Skeletal muscle cell (primary cell): ENCODE data around the gene SLC25A26.

Experiments
- DNase-seq: peaks from one replicate; pipeline ENCODE4 v3.0.0-alpha.2; 2010; ENCODE audit warnings: low read depth
- H3K4me3 ChIP-seq: 2 replicates; pipeline ENCODE4 v1.5.1; 2011; ENCODE audit warnings: low read depth, mild to moderate bottlenecking, control low read depth, low read length, moderate library complexity

The SLC25A26 gene

GRCh38 chr3:66386011-66386924 is 165.5 kb downstream of the SLC25A26 start:
- no peak overlapping the region for H3K4me3 ChIP-seq
- no peak for DNase-seq

GRCh38 chr3:66386925-66387650 is 166.3 kb downstream of the SLC25A26 start:
- DNase-seq, result no peak
- H3K4me3 ChIP-seq, result no peak overlapping the region

- no peak overlapping the region for H3K4me3 ChIP-seq
- no peak for DNase-seq
Measured at GRCh38 chr3:66390013-66390412, 169.2 kb downstream of the SLC25A26 start.

GRCh38 chr3:66392512-66392911 is 171.7 kb downstream of the SLC25A26 start:
- H3K4me3 ChIP-seq, result no peak overlapping the region
- no peak for DNase-seq

GRCh38 chr3:66392966-66393332 is 172.1 kb downstream of the SLC25A26 start:
- H3K4me3 ChIP-seq, result no peak overlapping the region
- DNase-seq, result no peak

- H3K4me3 ChIP-seq, result no peak overlapping the region
- peak; percentile 71 for DNase-seq
Measured at GRCh38 chr3:66393333-66394005, 172.7 kb downstream of the SLC25A26 start.

GRCh38 chr3:66394019-66394752 is 173.4 kb downstream of the SLC25A26 start:
- DNase-seq, result no peak
- no peak overlapping the region for H3K4me3 ChIP-seq

- DNase-seq, result no peak
- H3K4me3 ChIP-seq, result no peak overlapping the region
Measured at GRCh38 chr3:66394753-66395249, 174.0 kb downstream of the SLC25A26 start.

- DNase-seq, result no peak
- H3K4me3 ChIP-seq, result no peak overlapping the region
Measured at GRCh38 chr3:66395635-66396034, 174.8 kb downstream of the SLC25A26 start.

GRCh38 chr3:66396161-66396760 is 175.5 kb downstream of the SLC25A26 start:
- H3K4me3 ChIP-seq, result no peak overlapping the region
- no peak for DNase-seq

GRCh38 chr3:66396888-66397287 is 176.1 kb downstream of the SLC25A26 start:
- H3K4me3 ChIP-seq, result no peak overlapping the region
- no peak for DNase-seq

- no peak overlapping the region for H3K4me3 ChIP-seq
- no peak for DNase-seq
Measured at GRCh38 chr3:66397745-66398144, 176.9 kb downstream of the SLC25A26 start.

GRCh38 chr3:66398228-66399025 is 177.6 kb downstream of the SLC25A26 start:
- no peak overlapping the region for H3K4me3 ChIP-seq
- DNase-seq, result no peak

GRCh38 chr3:66399529-66400232 is 178.9 kb downstream of the SLC25A26 start:
- H3K4me3 ChIP-seq, result no peak overlapping the region
- DNase-seq, result no peak

GRCh38 chr3:66400411-66401156 is 179.8 kb downstream of the SLC25A26 start:
- no peak for DNase-seq
- no peak overlapping the region for H3K4me3 ChIP-seq

GRCh38 chr3:66401157-66401550 is 180.4 kb downstream of the SLC25A26 start:
- H3K4me3 ChIP-seq, result no peak overlapping the region
- no peak for DNase-seq
